ELF-1 (cell line): ENCODE measurements around the gene IRAK1BP1.
"Not testable (repeated sequence)": the region's sequence is repeated elsewhere in the genome, so short reads cannot be mapped to it uniquely, and the experiment has no call there.

Experiments
- DNase-seq: peaks from one replicate; pipeline ENCODE4 v3.0.0-alpha.2; 2016; ENCODE audit warnings: low read depth, low spot score

Gene IRAK1BP1, protein sequence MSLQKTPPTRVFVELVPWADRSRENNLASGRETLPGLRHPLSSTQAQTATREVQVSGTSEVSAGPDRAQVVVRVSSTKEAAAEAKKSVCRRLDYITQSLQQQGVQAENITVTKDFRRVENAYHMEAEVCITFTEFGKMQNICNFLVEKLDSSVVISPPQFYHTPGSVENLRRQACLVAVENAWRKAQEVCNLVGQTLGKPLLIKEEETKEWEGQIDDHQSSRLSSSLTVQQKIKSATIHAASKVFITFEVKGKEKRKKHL

DNA sequence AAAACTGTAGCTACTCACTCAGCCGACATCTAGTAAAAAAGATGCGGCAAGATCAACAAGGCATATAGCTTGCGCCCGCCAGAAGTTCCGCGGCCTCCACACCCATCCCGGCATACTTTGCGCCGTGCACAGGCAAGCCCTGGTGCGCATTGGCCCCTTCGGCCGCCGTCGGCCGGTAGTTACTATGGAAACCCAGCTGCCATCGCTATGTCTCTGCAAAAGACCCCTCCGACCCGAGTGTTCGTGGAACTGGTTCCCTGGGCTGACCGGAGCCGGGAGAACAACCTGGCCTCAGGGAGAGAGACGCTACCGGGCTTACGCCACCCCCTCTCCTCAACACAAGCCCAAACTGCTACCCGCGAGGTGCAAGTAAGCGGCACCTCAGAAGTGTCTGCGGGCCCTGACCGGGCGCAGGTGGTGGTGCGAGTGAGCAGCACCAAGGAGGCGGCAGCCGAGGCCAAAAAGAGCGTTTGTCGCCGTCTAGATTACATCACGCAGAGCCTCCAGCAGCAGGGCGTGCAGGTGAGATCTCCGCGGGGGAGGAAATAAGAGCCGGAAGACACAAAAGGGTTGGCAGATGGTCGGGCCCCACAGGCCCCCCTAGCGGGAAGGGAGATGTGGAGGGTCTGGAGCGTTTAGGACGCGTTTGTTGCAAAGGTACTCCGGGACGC lies at the start of gene IRAK1BP1:
Gene IRAK1BP1 (plus strand): TSS at position 182 of the 671 bp plus-strand sequence. CDS start 26 bp downstream, at position 208.
- DNase-seq = peak; percentile 94

DNA sequence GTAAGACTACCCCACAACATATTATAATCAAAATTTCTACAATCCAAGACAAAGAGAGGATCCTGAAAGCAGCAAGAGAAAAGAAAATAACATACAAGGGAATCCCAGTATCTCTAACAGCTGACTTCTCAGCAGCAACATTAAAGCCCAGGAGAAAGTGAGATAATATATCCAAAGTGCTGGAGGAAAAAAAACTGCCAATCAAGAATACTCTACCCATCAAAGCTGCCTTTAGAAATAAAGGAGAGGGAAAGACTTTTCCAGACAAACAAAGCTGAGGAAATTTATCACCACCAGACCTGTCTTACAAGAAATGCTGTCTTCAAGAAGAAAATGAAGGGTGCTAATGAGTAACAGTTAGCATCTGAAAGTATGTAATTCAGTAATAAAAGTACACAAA lies 43.3 kb upstream of the IRAK1BP1 start:
- no peak for DNase-seq

DNA sequence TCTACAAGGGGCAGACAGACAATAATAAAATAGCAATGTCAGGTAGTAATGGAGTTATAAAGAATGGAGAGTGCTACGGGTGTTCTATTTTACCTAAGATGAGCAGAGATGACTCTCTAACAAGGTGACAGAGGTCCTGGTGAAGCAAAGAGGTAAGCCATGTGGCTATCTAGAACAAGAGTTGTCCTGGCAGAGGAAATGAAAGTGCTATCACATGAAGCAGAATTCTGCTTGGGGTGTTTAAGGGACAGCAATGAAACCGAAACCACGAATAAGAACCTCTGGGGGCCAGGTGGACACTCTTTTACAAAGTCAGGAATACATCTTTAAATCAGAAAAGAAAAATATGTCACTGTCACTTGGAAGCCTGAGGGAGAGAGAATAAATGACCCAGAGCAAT lies 37.9 kb upstream of the IRAK1BP1 start:
- DNase-seq = no peak

DNA sequence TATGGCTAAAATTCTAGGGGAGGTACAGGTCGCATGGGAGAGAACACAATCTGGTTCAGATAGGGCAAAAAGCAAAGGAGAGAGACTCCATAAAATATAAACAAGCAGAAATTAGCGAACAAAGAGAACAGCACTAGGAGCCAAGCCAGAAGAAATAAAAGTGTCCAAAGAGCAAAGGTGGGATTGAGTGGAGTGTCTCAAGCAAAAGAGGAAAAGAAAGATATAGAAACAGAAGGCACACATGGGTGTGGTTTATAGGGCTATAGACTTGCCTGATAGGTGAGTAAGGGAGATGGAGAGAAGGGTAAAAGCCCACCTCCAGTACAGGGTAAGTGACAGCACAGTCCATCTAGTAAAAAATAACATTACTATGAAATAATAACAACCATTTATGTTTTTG lies 36.5 kb upstream of the IRAK1BP1 start:
- no peak for DNase-seq

DNA sequence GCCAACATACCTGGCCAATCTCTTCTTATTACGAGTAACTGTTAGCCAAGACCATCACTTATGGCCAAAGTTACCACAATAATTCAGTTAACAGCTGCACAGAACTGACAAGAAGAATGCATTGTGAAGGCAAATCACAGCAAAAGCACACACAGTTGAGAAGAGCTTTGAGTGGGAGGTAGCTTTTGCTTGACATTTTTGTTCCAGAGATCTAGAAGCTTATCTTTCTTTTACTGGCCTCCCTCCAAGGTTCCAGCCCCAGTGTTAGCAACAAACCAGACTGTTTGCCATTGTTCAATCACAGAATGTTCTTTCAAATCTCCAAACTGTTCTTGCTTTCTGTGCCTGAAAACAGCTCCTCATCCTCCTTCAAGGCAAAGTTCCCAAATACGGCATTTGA lies 35.9 kb upstream of the IRAK1BP1 start:
- DNase-seq = no peak

DNA sequence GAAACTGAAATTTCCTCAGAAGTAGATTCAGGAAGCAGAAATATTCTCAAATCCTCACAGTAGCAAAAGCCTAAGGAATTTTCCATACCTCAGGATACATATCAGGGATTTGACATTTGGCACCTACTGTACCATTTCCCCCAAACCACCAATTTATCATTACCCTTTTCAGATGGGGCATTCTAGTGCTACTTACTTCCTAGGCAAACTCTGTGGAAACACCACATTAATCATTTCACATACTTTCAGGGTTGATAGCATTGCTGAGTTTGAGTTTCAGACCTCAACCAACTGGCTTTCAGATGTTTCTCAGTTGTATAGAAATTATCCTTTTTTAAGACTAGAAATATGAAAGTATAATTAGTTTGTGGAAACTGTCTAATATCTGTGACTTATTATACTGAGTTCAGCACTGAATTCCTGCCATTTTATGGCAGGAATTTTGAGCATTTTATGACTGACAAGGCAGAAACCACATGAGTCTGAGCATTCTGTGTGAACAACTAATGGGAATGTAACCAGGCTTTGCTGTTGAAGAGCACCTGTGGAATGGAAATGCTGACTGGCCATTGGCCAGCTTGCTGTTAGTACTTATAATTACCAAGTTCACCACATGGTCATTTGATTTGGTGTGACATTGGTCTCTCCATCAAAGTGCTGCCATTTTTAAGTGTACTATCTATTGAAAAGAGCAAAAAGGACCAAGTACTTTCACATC lies 35.1 kb upstream of the IRAK1BP1 start:
- no peak for DNase-seq

DNA sequence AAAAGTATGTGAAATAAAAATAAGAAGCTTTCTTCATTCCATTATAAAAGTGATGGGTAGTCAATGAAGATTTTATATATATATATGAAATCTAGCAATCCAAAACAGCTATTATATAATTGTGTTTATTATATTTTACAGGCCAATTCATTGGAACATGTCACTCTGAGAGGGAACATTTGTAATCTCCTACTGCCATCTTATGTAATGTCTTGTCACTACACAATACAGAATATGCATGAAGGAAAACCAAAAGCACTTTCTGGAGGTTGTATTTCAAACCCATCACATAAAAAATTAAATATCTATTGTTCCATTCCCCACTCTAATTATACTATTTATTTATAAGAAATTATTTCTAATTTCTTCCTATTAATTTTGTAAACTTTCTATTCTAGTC lies 31.5 kb upstream of the IRAK1BP1 start:
- DNase-seq = no peak

DNA sequence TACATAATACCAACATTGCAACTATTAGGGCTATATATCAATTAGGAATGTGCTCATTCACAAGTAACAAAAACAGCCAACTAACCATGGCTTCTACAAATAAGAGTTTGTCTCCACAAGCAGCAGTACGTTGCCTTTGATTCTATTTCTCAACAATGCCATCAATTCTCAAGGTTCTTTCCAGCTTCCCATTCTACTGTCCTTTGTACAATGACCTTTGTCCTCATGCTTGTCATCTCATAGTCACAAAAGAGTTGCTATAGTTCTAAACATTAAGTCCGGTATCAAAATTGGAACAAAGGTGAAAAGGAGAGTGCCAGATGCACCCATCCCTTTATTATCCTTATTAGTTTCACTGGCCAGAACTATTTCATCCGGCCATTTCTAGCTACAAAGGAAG lies 30.8 kb upstream of the IRAK1BP1 start:
- no peak for DNase-seq

DNA sequence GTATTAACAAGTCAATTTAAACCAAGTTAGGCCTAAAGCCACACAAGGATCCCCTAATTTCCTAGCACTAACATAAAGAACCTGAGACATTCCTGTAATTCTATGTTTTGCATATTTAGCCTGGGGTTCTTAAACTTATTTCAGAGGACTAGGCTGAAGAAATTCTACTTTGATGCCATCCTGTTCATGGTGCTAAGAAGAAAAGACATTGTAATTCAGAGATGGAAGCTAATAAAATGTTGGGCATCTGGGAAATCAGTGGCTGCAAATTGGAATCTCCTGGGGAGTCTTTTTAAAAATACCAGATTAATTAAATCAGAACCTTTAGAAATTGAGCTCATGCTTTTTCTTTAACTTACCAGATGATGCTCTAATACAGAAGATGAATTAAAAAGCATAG lies 26.2 kb upstream of the IRAK1BP1 start:
- DNase-seq = no peak

DNA sequence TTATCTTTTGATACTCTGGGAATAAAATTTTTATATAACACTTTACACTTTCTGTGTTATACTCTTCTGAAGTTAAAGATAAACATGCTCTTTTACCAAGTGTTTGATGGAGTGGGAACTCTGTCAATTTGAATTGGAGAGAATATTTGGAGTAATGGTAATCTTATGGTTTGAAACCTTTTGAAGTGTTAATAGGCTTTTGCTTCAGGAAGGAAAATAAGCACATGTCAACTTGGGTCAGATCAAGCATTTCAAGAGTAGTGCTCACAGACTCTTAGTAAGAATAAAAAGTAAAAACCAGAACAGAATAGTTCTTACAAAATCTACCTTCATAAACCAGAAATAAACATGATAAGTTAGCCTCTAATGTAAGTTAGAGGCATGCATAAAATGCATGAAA lies 24.4 kb upstream of the IRAK1BP1 start:
- no peak for DNase-seq

DNA sequence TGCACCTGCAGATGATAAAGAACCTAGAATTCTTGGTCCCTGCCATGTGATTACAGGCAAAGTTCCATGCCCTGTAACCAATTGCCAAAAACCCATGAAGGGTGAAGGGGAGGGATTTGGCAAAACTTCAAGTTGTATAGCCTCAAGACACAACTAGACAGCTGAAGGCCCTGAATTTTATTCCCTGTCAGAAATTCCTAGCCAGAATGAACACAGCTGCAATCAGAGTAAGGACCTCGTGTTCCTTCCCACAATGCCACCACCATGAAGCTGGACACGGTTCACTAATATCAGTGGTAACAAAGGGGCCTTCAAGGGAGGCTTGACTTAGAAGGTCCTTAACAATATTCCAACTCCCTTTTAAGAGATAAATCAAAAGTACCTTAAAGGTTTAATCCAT lies 22.5 kb upstream of the IRAK1BP1 start:
- DNase-seq = no peak

DNA sequence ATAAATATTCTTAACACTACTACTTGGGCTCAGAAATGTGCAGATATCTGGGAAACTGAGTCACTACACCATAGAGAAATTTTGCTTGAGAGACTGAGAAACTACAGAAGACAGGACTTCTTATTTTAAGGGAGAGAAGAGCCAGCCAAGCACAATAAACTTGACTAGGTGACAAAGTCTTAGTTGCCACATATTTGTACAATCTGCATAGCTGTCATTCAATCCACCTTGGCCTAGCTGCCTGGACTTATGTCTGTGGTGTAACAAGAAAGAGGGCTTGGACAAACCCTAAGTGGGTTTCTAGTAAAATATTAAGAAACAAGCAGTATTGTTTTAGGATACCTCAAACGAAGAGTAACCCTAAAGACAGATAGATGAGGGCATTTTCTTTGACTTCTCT lies 21.8 kb upstream of the IRAK1BP1 start:
- no peak for DNase-seq

DNA sequence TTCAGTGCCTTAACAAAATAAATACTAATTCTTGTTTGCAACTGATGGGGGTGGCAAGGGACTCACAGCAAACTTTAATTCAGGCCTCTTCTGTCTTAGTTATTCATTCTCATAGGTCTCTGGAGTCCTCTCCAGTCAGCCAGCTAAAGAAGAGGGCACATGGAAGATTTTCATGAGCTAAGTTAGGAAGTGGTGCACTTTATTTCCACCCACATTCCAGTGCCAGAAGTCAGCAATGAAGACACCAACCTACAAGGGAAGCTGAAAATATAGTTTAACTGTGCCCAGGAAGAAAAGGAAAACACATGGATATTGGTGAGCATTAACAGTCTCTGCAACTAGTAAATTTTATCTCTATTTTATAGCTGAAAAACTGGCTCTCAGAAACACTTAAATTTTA lies 16.7 kb upstream of the IRAK1BP1 start:
- no peak for DNase-seq

DNA sequence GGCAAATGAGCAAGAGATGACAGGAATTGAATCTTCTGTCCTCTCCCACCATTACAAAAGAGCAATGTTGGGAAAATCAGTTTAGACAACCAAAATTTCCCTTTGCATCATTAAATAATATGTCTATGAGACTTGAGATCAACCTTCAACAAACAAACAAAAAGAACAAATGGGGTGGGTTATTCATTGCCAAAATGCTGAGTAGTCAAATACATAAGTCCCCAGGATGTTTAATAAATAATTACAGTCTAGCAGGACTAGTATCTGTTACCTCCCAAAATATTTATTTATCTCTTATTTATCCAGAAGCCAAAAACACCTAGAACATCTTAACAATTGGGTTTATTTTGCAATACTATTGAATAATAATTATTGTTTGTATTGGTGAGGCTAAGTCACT lies 16.2 kb upstream of the IRAK1BP1 start:
- DNase-seq = no peak

DNA sequence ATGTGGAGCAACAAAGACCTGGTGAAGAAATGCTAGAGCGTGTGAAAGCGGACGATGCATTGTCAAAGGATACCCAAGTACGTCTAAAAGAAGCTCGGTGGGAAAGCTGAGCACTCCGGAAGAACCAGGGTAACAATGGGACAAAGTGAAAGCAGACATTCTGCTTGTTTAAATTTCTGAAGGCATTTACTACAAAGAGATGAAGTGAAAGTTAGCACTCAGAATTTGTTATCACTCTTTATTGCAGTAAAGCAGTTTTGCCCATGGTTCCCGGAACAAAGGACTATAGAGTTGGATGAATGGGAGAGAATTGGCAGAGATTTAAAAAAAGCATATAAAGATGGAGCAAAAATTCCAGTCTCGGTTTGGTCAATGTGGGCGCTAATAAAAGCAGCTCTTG lies 12.8 kb upstream of the IRAK1BP1 start:
- no peak for DNase-seq

DNA sequence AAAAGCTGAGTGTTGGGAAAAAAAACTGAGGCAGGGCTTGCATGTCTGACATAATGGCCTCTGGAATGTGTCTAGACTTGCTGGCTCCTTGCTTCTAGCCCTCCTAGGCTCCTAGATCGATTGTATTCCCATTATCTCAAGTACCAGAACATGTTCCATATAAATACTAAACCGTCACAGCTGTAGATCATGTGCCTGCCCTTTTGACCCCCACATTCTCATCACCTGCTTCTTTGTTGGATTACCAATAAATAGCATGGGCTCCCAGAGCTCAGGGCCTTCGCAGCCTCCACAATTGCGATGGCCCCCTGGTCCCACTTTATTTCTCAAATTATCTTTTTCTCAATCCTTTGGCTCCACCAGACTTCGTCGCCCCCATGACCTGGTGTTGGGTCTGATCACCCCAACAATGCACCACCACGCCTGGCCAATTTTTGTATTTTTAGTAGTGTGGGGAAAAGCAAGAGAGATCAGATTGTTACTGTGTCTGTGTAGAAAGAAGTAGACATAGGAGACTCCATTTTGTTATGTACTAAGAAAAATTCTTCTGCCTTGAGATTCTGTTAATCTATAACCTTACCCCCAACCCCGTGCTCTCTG lies 8.9 kb upstream of the IRAK1BP1 start:
- DNase-seq = not testable (repeated sequence)

DNA sequence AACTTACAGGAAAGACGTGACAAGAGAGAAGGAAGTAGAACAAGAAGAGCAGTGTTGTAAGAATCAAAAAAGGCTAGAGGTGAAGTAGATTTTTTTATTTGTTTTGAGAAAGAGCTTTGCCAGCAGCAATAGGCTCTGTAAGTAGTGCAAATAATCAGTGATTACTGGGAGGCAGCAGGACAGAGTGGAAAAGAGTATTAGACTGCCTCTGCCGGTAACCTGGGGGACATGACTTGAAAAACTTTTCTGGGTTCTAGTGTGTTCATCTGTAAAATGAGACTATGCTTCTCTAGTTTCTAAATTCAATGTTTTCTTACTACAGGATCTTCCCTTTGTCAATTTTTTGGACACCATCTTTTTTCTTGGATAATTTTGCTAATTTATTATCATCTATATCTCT lies 5.8 kb upstream of the IRAK1BP1 start:
- DNase-seq = no peak

DNA sequence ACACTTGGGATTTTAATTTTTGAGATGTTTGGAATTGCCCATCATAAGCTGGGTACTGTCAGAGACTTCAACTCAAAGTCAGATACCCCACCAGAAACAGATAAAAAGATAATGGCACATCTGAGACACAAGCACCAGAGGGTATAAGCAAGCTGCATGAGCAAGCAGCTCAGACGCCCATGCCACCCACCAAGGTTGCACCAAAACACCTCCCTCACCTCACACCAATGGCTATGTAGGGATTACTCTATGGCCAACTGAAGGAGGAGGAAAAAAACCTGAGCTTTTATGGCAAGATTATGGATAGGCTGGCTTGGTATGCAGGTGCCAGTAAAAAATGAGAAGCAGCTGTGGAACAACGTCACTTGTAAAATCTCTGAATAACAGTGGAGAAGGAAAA lies 3.8 kb upstream of the IRAK1BP1 start:
- no peak for DNase-seq

DNA sequence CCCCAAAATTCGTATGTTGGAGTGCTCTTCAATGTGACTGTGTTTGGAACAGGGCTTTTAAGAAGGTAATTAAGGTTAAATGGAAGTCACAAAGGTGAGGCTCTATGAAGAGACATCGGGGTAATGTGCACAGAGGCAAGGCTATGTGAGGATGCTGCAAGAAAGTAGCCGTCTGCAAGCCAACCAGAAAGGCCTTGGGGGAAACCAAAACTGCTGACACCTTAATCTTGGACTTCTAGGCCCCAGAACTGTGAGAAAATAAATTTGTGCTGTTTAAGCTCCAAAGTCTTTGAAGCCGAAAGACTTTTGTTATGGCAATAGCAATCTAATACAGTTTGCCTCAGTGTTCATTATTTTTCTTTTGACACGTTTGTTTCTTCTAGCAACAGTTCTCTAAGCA lies 2.4 kb upstream of the IRAK1BP1 start:
- no peak for DNase-seq

DNA sequence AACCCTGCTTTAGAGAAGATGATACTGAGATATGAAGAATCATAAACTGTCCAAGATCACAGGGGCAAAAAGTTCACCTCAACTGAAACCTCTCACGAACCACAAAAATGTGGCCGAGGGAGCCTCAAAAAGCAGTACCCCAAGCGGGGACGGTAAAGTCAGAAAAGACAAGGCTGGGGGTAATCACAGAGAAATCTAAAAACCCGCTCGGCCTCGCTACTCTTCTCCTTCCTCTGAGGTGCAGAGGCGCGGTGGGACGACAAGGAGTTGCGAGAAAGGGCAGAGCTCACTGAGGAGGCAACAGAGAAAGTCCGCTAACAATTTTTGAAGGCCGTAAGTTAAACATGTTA lies 356 bp upstream of the IRAK1BP1 start:
- DNase-seq = no peak

DNA sequence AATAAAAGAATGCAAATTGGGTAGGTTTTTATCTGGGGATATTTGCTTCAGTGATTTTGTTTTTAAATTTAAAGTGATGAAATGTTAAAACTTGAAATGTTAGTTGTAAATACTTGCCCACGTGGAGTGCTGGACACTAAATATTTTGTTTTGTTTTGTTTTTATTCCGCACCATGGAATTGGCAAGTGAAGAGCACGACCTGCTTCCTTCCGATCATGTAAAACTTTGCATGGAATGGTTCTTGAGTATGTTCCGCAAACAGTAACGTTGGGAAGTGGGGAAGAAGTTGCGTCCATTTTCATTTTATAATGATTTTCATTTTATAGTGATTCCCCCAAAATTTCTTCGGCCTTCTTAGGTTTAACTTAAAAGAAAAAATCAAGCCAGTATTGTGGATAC lies 765 bp downstream of the IRAK1BP1 start:
- no peak for DNase-seq

DNA sequence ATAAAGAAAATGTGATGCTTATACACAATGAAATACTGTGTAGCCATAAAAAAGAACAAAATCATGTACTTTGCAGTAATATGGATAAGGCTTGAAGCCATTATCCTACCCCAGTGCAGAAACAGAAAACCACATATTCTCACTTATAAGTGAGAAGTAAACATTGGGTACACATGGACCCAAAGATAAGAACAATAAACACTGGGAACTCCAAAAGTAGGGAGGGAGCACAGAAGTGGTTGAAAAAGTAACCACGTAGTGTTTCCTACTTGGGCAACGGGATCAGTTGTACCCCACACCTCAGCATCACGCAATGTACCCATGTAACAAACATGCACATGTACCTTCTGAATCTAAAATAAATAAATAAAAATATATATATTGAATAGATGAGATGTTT lies 8.2 kb downstream of the IRAK1BP1 start:
- no peak for DNase-seq

DNA sequence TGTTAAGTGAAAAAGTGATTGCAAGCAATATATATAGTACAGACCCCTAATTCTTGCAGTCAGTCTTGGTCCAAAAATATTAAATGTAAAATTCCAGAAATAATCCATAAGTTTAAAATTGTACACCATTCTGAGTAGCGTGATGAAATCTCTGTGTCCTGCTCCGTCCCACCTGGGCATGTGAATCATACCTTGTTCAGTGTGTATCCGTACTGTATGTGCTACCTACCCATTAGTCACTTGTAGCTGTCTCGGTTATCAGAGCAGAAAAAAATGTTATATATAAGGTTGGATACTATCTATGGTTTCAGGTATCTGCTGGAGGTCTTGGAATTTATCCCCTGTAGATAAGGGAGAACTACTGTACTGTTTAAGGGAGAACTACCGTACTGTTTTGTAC lies 16.3 kb downstream of the IRAK1BP1 start:
- no peak for DNase-seq
